Esophagus muscularis mucosa (tissue), 3 donors: ENCODE results near the gene CLDN6.

Source experiments
- POLR2AphosphoS5 ChIP-seq, 2 donors: sonication (generic); formaldehyde crosslinking; IDR thresholded peaks; one replicate each; pipeline ENCODE4 v1.6.1; 2017; ENCODE audit warnings: antibody characterized with exemption in 2 of 2
- TF ChIP-seq, protein P1 (sequence below), 3 experiments: fragments of 200-600 bp in 2 of 3; fragments of 450-650 bp in 1 of 3; sonication (generic) in 2 of 3; IDR thresholded peaks; one replicate each; pipeline ENCODE4 v1.5.1; 2017 to 2019; ENCODE audit warnings: antibody characterized with exemption in 3 of 3, mild to moderate bottlenecking in 2 of 3, moderate library complexity in 1 of 3

- TF ChIP-seq, protein P1, sequence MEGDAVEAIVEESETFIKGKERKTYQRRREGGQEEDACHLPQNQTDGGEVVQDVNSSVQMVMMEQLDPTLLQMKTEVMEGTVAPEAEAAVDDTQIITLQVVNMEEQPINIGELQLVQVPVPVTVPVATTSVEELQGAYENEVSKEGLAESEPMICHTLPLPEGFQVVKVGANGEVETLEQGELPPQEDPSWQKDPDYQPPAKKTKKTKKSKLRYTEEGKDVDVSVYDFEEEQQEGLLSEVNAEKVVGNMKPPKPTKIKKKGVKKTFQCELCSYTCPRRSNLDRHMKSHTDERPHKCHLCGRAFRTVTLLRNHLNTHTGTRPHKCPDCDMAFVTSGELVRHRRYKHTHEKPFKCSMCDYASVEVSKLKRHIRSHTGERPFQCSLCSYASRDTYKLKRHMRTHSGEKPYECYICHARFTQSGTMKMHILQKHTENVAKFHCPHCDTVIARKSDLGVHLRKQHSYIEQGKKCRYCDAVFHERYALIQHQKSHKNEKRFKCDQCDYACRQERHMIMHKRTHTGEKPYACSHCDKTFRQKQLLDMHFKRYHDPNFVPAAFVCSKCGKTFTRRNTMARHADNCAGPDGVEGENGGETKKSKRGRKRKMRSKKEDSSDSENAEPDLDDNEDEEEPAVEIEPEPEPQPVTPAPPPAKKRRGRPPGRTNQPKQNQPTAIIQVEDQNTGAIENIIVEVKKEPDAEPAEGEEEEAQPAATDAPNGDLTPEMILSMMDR (IDR thresholded peaks at IDR 0.05): no peak
- TF ChIP-seq POLR2AphosphoS5 (IDR thresholded peaks at IDR 0.05): no peak
These were observed 50.8 kb downstream of the CLDN6 start for GRCh38 chr16:2967211-2967631.
